AG04449 (cell line): ENCODE results near the gene HERPUD1.

Source experiments
- CTCF ChIA-PET: fragments of 350-600 bp; formaldehyde crosslinking; extraction: SDS; loops from one replicate; lab custom pipeline; 2021; ENCODE audit warnings: antibody characterized with exemption; lab: Yijun Ruan, JAX
- POLR2A ChIA-PET: fragments of 400-600, 350-600 bp; formaldehyde crosslinking; extraction: SDS; loops from one replicate; lab custom pipeline; 2020; ENCODE audit warnings: antibody characterized with exemption, inconsistent platforms; lab: Yijun Ruan, JAX
- DNase-seq: peaks from one replicate; pipeline ENCODE4 v3.0.0-alpha.2; 2010; ENCODE audit warnings: low read depth, low spot score
- H3K4me3 ChIP-seq: 2 replicates; pipeline ENCODE4 v1.5.1; 2011; ENCODE audit warnings: low read depth, mild to moderate bottlenecking, control low read depth, low read length
- CTCF ChIP-seq: IDR thresholded peaks from one replicate; pipeline ENCODE4 v1.5.1; 2011; ENCODE audit warnings: mild to moderate bottlenecking, moderate library complexity, low read length, control low read depth, inconsistent platforms; ENCODE audit not compliant: insufficient read depth; ENCODE audit errors: missing control alignments

The HERPUD1 gene

GRCh38 chr16:56909527-56909979 lies 22.4 kb upstream of the HERPUD1 start:
- H3K4me3 ChIP-seq: no peak overlapping the region
- DNase-seq: no peak
- ChIA-PET POLR2A (no interaction called here), CTCF (interaction anchor here (0.7 kb wide), 1 partner anchor 122 kb away, joined by 3 read pairs; no protein-coding TSS in a partner anchor)
- no peak for TF ChIP-seq CTCF

- ChIA-PET CTCF (interaction anchor here (0.7 to 1.1 kb wide), 3 partner anchors 42 to 121 kb away, joined by 3 to 4 read pairs (median 3); no protein-coding TSS in a partner anchor), POLR2A (interaction anchor here (0.6 to 1.3 kb wide), 3 partner anchors 21 to 276 kb away, joined by 3 to 16 read pairs (median 4); partner anchors contain the start of gene PSME3IP1)
- H3K4me3 ChIP-seq: no peak overlapping the region
- TF ChIP-seq CTCF: no peak
- DNase-seq: no peak
Measured at GRCh38 chr16:56910112-56910511, 21.8 kb upstream of the HERPUD1 start.

GRCh38 chr16:56910654-56911539 lies 21.0 kb upstream of the HERPUD1 start:
- no peak for TF ChIP-seq CTCF
- no peak for DNase-seq
- POLR2A ChIA-PET: interaction anchor here (0.6 to 1.3 kb wide), 4 partner anchors 20 to 275 kb away, joined by 3 to 16 read pairs (median 4); partner anchors contain the start of gene PSME3IP1
- CTCF ChIA-PET: interaction anchor here (0.8 to 1.6 kb wide), 6 partner anchors 9 to 118 kb away, joined by 3 to 6 read pairs (median 4); no protein-coding TSS in a partner anchor
- H3K4me3 ChIP-seq: no peak overlapping the region

- no peak overlapping the region for H3K4me3 ChIP-seq
- CTCF ChIA-PET: interaction anchor here (1.2 to 2.1 kb wide), 4 partner anchors 10 to 45 kb away, joined by 4 to 6 read pairs (median 6); no protein-coding TSS in a partner anchor
- no peak for TF ChIP-seq CTCF
- POLR2A ChIA-PET: interaction anchor here (1.0 to 3.0 kb wide), 2 partner anchors 20 to 26 kb away, joined by 5 to 25 read pairs; partner anchors contain the start of gene HERPUD1
- no peak for DNase-seq
Measured at GRCh38 chr16:56911771-56912571, 20.0 kb upstream of the HERPUD1 start.

- DNase-seq: no peak
- TF ChIP-seq CTCF: no peak
- H3K4me3 ChIP-seq: no peak overlapping the region
- CTCF ChIA-PET: interaction anchor here (1.2 to 2.1 kb wide), 2 partner anchors 14 to 46 kb away, joined by 5 to 6 read pairs; no protein-coding TSS in a partner anchor
- POLR2A ChIA-PET: interaction anchor here (3.0 kb wide), 1 partner anchor 19 kb away, joined by 25 read pairs; the partner anchor contains the start of gene HERPUD1
Measured at GRCh38 chr16:56912746-56913708, 18.9 kb upstream of the HERPUD1 start.
